GM19023 (cell line): Measurements from ENCODE around the gene AOC1.

Source experiments
- ATAC-seq: cut with Tn5 transposase; IDR thresholded peaks from one replicate; pipeline ENCODE4 v1.9.1; 2021; ENCODE audit warnings: mild to moderate bottlenecking, moderate library complexity; ENCODE audit not compliant: unreplicated experiment

The AOC1 gene

GRCh38 chr7:150835019-150835418 lies 17.3 kb upstream of the AOC1 start:
- ATAC-seq = no peak

GRCh38 chr7:150835702-150836280 lies 16.5 kb upstream of the AOC1 start:
- ATAC-seq = no peak

- no peak for ATAC-seq
Measured at GRCh38 chr7:150838965-150839650, 13.2 kb upstream of the AOC1 start.

- ATAC-seq = no peak
Measured at GRCh38 chr7:150842018-150842417, 10.3 kb upstream of the AOC1 start.

- no peak for ATAC-seq
Measured at GRCh38 chr7:150842716-150843115, 9.6 kb upstream of the AOC1 start.

- no peak for ATAC-seq
Measured at GRCh38 chr7:150845421-150845861, 6.9 kb upstream of the AOC1 start.

GRCh38 chr7:150846291-150847115 lies 5.8 kb upstream of the AOC1 start:
- ATAC-seq = no peak

GRCh38 chr7:150847536-150847935 lies 4.8 kb upstream of the AOC1 start:
- ATAC-seq = no peak

GRCh38 chr7:150848111-150848510 lies 4.2 kb upstream of the AOC1 start:
- ATAC-seq = no peak

GRCh38 chr7:150848561-150849115 lies 3.7 kb upstream of the AOC1 start:
- ATAC-seq = no peak

- no peak for ATAC-seq
Measured at GRCh38 chr7:150849204-150849775, 3.0 kb upstream of the AOC1 start.

- ATAC-seq = no peak
Measured at GRCh38 chr7:150850273-150850672, 2.0 kb upstream of the AOC1 start.

- no peak for ATAC-seq
Measured at GRCh38 chr7:150851492-150852370, 586 bp upstream of the AOC1 start.

GRCh38 chr7:150854066-150855000 lies 2.0 kb downstream of the AOC1 start:
- no peak for ATAC-seq

- ATAC-seq = no peak
Measured at GRCh38 chr7:150855046-150855445, 2.7 kb downstream of the AOC1 start.

- no peak for ATAC-seq
Measured at GRCh38 chr7:150855476-150856302, 3.4 kb downstream of the AOC1 start.

- ATAC-seq = no peak
Measured at GRCh38 chr7:150856303-150857275, 4.3 kb downstream of the AOC1 start.
